HG03469 (cell line): ENCODE results near the gene SPRYD3.

ENCODE experiments used
- ATAC-seq: cut with Tn5 transposase; IDR thresholded peaks from one replicate; pipeline ENCODE4 v1.9.1; 2021; ENCODE audit warnings: mild to moderate bottlenecking, moderate library complexity, moderate number of reproducible peaks; ENCODE audit not compliant: unreplicated experiment

SPRYD3 gene

GRCh38 chr12:53052419-53053217 lies 26.6 kb downstream of the SPRYD3 start:
- ATAC-seq = no peak

- ATAC-seq = no peak
Observed at GRCh38 chr12:53051881-53052412, 27.2 kb downstream of the SPRYD3 start.

DNA sequence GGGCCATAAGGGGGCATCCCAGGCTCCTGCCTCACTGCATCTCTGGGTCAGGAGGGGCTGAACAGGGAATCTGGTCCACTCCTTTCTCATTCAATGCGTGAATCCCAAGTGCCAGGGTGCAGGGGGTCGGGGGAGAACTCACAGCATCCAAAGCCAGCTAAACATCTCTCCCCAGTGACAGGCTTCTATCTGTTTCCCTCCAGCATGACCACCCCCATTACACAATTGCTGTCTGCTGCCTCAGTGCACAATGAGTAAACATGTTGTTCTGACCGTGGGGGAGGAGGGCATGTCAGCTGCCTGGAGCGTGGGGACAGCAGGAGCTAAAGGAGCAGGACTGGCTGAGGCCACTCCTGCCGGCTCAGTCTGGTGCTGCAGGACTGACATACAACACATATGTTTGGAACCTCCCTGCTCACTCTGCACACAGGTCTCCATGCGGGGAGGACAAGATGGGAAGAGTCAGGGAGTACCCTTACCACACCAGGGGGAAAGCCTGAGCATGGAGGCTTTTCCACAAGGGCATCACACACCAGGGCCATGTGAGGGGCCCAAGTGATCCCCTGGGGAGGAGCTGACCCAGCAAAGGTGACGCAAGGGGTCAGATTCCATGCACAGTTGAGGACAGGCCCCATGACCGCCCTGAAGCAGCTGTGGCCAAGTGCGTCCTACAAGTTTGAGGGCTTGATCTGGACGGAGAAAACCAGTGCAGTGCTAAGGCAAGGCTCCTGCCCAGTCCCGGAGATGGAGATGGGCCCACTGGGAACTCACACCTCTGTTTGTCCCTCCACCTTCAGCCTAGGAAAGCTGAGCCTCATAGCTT lies 27.9 kb downstream of the SPRYD3 start:
- ATAC-seq = no peak

DNA sequence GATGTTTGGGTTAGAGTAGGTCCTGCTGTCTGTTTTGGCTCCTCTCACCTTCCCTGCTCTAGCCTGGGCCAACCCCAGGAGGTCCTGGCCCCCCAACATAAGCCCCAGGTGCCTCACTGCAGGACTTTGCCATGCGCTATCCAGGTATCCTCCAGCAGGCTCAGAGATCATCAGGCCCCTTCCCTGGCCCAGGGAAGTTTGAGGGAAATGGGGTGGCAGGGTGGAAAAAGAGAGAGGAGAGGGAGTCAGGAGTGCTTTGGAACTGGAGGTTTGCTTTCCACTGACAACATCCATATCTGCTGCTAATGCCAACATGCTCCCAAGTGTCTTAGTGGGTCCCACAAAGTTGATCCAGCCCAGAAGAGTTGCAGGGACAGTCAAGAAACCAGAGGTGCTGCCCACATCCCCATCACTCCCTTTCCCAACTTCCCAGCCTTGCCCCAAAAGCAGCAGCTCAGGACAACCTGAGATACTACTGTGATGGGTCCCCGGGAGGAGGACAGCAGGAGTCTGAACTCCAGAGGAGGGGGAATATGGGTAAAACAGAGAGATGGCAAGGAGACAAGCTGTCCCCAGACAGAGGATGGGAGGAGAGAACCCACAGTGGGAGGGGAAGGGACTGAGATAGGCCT lies 28.6 kb downstream of the SPRYD3 start:
- no peak for ATAC-seq

DNA sequence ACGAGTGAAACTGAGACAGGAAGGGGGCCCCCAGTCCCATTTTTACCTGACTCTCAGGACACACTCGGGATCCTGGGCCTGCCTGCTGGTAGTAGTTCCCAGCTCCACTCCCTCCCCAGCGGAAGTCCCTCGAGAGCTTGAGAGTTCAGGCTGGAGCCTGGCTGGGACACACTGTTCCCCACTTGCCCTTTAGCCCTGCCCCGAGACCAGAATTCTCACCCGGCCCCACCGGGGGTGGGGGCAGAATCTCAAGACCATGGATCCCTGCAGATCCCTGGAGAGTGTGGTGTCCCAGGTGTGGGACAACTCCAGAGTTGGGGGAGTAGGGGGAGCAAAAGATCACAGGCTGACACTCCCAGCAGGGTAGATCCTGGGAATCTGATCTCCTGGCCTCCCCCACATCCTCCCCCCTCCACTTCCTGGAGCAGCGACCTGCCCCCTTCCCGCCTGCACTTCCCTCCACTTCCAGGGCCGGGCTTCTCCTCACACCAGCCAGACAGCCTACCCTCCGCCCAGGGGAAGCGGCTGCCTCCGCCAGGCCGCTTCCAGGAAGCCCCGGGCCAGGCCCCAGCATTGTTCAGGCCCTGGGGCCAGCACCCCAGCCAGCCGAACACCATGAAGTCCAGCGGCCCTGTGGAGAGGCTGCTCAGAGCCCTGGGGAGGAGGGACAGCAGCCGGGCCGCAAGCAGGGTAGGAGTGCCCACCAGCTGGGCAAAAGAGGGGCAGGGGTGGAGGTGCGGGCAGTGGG lies 29.4 kb downstream of the SPRYD3 start, which contains the start of gene TNS2:
TSS of gene TNS2 (plus strand) at position 495 of the 748 bp plus-strand sequence. CDS start at position 616, 121 bp downstream.
- no peak for ATAC-seq

GRCh38 chr12:53048780-53049401 lies 30.3 kb downstream of the SPRYD3 start:
- no peak for ATAC-seq

DNA sequence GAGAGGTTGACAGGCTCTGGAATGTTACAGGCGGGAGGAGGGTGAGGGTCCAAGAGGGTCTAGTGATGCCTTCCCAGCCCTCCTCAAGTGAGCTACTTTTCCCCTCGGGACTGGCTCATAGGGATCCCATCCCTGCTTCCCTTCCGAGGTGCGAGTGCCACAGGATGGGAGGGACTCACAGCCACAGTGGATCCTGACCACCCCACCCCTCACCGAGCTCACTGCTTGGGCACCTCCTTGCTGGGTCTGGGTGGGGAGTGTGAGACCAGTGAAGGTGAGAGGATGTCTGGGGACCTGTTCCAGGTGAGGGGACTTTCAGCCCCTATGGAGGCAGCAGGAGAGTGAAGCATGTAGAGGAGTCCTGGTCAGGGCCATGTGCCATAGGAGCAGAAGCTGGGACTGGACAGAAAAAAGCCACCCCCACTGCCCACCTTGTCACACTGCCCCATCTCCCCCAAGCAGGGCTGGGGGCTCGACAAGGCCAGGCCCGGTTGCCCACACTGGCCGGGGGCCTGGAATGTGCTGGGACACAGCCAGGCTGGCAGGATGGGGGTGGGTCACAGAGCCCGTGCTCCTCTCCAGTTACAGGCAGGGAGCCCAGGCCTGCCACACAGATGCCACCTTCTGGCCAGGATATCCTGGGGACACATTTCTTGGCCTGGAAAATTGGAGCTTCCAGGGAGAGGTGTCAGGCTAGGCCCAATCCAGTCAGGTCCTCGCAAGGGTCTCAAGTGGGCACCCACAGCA lies 31.0 kb downstream of the SPRYD3 start:
- ATAC-seq = no peak

DNA sequence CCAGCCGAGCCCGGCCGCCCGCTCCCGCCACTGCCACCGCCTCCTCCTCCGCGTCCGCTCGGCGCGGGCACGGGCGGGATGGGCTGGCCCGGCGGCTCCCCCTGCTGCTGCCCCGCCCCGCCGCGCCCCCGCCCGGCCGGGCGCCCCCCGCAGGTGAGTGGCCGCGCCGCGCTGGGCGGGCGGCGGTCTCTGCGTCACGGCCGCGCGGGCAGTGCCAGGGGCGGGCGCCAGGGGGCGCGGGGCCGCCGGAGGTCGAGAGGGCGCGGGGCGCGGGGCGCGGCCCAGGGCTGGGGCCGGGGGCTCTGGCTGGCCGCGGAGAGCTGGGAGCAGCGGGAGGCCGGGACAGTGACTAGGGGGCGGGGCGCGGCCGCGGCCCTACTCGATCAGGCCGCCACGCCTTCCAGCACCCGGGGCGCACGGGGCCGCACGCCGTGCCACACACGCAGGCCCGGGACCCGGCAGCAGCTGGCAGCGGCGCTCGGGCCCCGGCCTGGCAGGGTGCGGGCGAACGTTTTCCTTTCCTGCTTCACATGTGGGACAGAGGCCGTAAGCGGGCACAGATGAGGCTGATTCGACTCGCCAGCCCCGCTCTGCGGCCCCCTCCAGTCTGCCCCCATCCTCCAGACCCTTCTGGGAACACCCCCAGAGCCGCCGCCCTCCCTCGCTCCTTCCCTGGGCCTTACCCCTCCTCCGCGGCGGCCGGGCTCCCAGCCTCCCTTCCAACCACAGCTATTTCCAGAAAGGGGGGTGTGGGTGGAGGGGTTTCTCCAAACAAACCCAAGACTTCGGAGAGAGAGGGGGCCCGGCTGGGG lies 31.8 kb downstream of the SPRYD3 start:
- no peak for ATAC-seq

GRCh38 chr12:53046655-53047220 lies 32.5 kb downstream of the SPRYD3 start:
- ATAC-seq = no peak

DNA sequence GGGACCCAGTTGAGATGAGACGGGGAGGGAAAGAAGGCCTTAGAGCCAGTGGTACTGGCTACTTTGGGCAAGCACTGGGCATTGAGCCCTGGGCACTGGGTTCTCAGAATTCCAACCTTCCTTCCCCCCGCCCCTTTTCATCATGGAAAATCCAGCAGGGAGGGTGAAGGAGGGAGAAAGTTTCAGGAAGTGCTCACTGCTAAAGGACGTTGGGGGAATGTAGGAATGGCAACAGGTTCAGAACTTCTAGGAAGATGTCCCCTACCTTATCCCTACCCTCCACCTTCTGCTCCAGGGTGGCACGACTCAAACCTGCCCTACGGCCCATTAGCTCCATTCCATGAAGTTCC lies 33.5 kb downstream of the SPRYD3 start:
- ATAC-seq = no peak

DNA sequence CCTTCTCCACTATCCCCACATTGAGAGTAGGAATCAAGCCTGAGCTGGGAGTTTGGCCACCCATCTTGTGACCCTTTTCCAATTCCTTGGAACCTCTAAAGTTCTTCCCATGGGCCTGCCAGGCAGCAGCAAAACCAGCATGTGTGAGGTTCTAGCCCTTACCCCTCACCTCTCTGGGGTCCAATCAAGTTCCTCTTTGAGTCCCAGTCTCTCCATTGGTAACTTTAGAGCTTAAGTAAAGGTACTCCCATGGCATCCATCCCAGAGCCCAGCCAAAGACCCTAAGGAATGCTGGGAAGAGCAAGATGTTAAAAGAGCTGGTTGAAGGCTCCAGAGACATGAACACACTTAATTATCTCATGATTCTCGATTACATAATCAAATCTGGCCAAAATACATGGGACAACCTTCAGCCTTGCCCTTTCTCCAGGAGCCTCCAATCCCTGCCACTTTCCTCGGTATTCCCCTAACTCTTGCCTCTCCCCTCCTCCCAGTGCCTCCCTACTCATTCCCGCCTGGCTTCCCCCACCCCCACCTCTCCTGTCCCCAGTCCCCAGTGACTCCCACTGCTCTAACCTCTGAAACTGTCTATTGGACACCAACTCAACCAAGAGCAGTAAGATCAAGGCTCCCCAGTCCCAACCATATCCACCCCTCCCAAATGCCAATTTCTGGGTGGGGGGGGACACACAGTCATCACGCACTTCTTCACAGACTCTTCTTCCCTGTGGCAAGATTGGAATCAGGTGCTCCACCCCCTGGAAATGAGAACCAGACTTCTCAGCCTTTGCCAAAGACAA lies 34.1 kb downstream of the SPRYD3 start:
- no peak for ATAC-seq

DNA sequence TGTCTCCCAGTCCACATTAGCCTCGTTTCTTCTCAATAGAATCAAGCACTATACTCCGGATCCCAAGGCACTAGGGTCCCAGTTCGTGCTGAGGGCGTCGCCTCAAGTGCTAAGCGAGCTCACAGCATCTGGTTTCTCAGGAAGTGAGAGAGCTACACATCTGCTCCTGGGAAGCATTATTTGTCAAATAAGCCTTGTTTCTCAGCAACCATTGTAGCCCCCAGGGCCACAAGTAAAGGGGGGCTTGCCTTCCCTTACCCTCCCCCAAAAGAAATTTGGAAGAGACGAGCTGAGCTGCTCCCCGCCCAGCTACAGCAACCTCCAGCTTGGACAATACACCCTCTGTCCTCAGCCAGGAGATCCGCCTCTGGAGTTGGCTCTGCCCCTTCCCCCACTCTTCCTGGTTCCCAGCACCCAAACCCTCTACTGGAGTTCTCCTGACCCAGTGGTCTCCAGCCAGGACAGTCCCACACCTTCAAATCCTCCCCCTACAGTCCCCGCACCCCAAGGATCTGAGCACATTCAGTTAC lies 35.1 kb downstream of the SPRYD3 start:
- no peak for ATAC-seq

GRCh38 chr12:53042607-53043454 lies 36.4 kb downstream of the SPRYD3 start:
- no peak for ATAC-seq

GRCh38 chr12:53039851-53040250 lies 39.3 kb downstream of the SPRYD3 start:
- ATAC-seq = no peak

- ATAC-seq = no peak
Observed at GRCh38 chr12:53036802-53037201, 42.4 kb downstream of the SPRYD3 start.

GRCh38 chr12:53034459-53034858 lies 44.7 kb downstream of the SPRYD3 start:
- no peak for ATAC-seq
